RWPE2 (cell line): Measurements from ENCODE around the gene CD300LG.
"Not testable (repeated sequence)": the region's sequence is repeated elsewhere in the genome, so short reads cannot be mapped to it uniquely, and the experiment has no call there.

ENCODE experiments used
- ATAC-seq: fragments of 200-7000 bp; cut with Tn5 transposase; 3 replicates; pipeline ENCODE4 v1.9.1; 2021; ENCODE audit warnings: low read depth
- DNase-seq: peaks from one replicate; pipeline ENCODE4 v3.0.0-alpha.2; 2020; ENCODE audit warnings: low spot score
- H3K27ac ChIP-seq: fragments of 450-650 bp; 2 replicates; pipeline ENCODE4 v1.5.1; 2017; ENCODE audit warnings: mild to moderate bottlenecking; ENCODE audit not compliant: poor library complexity, severe bottlenecking
- H3K27me3 ChIP-seq: fragments of 250-450 bp; sonication (Bioruptor Pico); 2 replicates; pipeline ENCODE4 v1.5.1; 2021; ENCODE audit warnings: mild to moderate bottlenecking, moderate library complexity; ENCODE audit not compliant: insufficient read depth, poor library complexity, severe bottlenecking
- H3K36me3 ChIP-seq: fragments of 250-450 bp; sonication (Bioruptor Pico); 2 replicates; pipeline ENCODE4 v1.5.1; 2020; ENCODE audit warnings: low read depth, mild to moderate bottlenecking, moderate library complexity
- H3K4me1 ChIP-seq: fragments of 250-450 bp; sonication (Bioruptor Pico); 2 replicates; pipeline ENCODE4 v1.5.1; 2021; ENCODE audit warnings: mild to moderate bottlenecking, moderate library complexity; ENCODE audit not compliant: insufficient read depth, poor library complexity, severe bottlenecking
- H3K4me3 ChIP-seq: fragments of 250-450 bp; sonication (Bioruptor Pico); 2 replicates; pipeline ENCODE4 v1.5.1; 2021; ENCODE audit warnings: mild to moderate bottlenecking, moderate library complexity; ENCODE audit not compliant: severe bottlenecking
- H3K9me3 ChIP-seq: fragments of 250-450 bp; sonication (Bioruptor Pico); 2 replicates; pipeline ENCODE4 v1.5.1; 2021; ENCODE audit warnings: mild to moderate bottlenecking, moderate library complexity; ENCODE audit not compliant: severe bottlenecking
- TF ChIP-seq, protein P1 (sequence below): fragments of 450-650 bp; IDR thresholded peaks from one replicate; pipeline ENCODE4 v1.5.1; 2017; ENCODE audit warnings: mild to moderate bottlenecking, moderate library complexity; ENCODE audit not compliant: poor library complexity, severe bottlenecking

Gene CD300LG

DNA sequence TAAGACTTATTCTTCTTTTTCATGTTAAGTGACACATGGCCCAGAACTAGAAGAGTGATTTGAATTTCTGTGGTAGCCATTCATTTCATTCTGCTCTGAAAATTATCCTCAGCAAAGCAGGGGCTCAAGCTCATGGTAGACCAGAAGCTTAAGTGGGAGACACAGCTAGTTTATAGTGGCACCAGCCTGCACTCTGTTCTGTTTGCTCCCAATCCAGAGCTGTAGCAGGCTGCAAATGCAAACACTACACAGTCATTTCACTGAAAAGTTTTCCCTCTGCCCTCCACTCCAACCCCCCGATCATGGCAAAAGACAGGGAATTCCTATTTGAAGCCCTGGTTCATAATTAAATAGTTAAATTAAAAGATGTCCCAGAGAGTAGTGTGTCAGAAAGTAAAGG is 43.3 kb downstream of the CD300LG start:
- Histone ChIP-seq H3K4me3 (no peak overlapping the region), H3K27ac (no peak overlapping the region), H3K9me3 (no peaks in the 10 kb centered on the region), H3K36me3 (no peaks in the 10 kb centered on the region), H3K27me3 (no peaks in the 10 kb centered on the region), H3K4me1 (no peaks in the 10 kb centered on the region)
- TF ChIP-seq, protein P1, sequence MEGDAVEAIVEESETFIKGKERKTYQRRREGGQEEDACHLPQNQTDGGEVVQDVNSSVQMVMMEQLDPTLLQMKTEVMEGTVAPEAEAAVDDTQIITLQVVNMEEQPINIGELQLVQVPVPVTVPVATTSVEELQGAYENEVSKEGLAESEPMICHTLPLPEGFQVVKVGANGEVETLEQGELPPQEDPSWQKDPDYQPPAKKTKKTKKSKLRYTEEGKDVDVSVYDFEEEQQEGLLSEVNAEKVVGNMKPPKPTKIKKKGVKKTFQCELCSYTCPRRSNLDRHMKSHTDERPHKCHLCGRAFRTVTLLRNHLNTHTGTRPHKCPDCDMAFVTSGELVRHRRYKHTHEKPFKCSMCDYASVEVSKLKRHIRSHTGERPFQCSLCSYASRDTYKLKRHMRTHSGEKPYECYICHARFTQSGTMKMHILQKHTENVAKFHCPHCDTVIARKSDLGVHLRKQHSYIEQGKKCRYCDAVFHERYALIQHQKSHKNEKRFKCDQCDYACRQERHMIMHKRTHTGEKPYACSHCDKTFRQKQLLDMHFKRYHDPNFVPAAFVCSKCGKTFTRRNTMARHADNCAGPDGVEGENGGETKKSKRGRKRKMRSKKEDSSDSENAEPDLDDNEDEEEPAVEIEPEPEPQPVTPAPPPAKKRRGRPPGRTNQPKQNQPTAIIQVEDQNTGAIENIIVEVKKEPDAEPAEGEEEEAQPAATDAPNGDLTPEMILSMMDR, result no peak
- ATAC-seq, result no peak
- DNase-seq, result no peak

GRCh38 chr17:43891851-43892646 is 45.1 kb downstream of the CD300LG start:
- Histone ChIP-seq H3K9me3 (no peaks in the 10 kb centered on the region), H3K27me3 (no peaks in the 10 kb centered on the region), H3K27ac (no peak overlapping the region), H3K4me3 (no peak overlapping the region), H3K4me1 (no peaks in the 10 kb centered on the region), H3K36me3 (no peaks in the 10 kb centered on the region)
- TF ChIP-seq, protein P1, result no peak
- no peak for DNase-seq
- no peak for ATAC-seq

DNA sequence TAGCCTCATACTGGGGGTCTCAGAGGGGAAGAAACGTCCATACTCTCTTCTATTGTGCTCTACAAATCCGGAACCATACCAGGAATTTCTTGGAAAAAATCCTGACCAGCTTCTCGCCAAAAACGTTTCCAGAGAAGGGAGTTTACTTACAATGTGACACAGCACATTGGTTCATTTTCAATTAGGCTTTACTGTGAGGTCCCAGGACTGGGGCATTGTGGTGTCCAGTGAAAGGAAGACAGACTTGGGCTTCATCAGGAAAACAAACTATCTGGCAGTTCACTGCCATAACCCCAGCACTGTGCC is 45.6 kb downstream of the CD300LG start:
- Histone ChIP-seq H3K9me3 (no peaks in the 10 kb centered on the region), H3K4me3 (no peak overlapping the region), H3K27me3 (no peaks in the 10 kb centered on the region), H3K4me1 (no peaks in the 10 kb centered on the region), H3K27ac (no peak overlapping the region), H3K36me3 (no peaks in the 10 kb centered on the region)
- DNase-seq (no peak), ATAC-seq (no peak)
- TF ChIP-seq, protein P1, result no peak

GRCh38 chr17:43894494-43894893 is 47.5 kb downstream of the CD300LG start:
- not testable (repeated sequence) for H3K4me3 ChIP-seq, H3K36me3 ChIP-seq, DNase-seq, H3K27ac ChIP-seq, H3K27me3 ChIP-seq, H3K4me1 ChIP-seq, ATAC-seq, H3K9me3 ChIP-seq

GRCh38 chr17:43897831-43898230 is 50.9 kb downstream of the CD300LG start:
- Histone ChIP-seq H3K4me3 (no peak overlapping the region), H3K9me3 (no peaks in the 10 kb centered on the region), H3K27me3 (no peaks in the 10 kb centered on the region), H3K4me1 (no peaks in the 10 kb centered on the region), H3K27ac (no peak overlapping the region), H3K36me3 (no peaks in the 10 kb centered on the region)
- DNase-seq (no peak), ATAC-seq (peak; percentile 33; the same call in 2 of the 3 replicates)
- TF ChIP-seq, protein P1, result no peak
